Peyer's patch (tissue), 4 donors: ENCODE data around the gene FAM83G. TPM values are rescaled to one million over a fixed set of nuclear protein-coding genes. Genes with fewer than 3 reads are reported as not detected.

ENCODE experiments used
- DNase-seq, 3 donors: peaks; one replicate each; pipeline ENCODE4 v3.0.0-alpha.2; 2017 to 2019
- H3K27ac ChIP-seq, 4 donors: fragments of 200-600 bp; sonication (generic); one replicate each; pipeline ENCODE4 v1.5.1; 2016 to 2019
- H3K27me3 ChIP-seq, 2 donors: fragments of 200-600 bp; sonication (generic); one replicate each; pipeline ENCODE4 v1.5.1; 2019
- H3K36me3 ChIP-seq, 3 donors: fragments of 200-600 bp; sonication (generic); one replicate each; pipeline ENCODE4 v1.5.1; 2016 to 2019
- H3K4me1 ChIP-seq, 4 donors: fragments of 200-600 bp; sonication (generic); one replicate each; pipeline ENCODE4 v1.5.1; 2016 to 2019
- H3K4me3 ChIP-seq, 4 donors: fragments of 200-600 bp; sonication (generic); 1 replicate in 3 of 4; 2 replicates in 1 of 4; pipeline ENCODE4 v1.5.1; 2016 to 2019; ENCODE audit warnings: mild to moderate bottlenecking in 1 of 4
- H3K9me3 ChIP-seq, 4 donors: fragments of 200-600 bp; sonication (generic); one replicate each; pipeline ENCODE4 v1.5.1; 2016 to 2019; ENCODE audit warnings: mild to moderate bottlenecking in 1 of 4
- POLR2A ChIP-seq, 2 donors: fragments of 450-650 bp; IDR thresholded peaks; one replicate each; pipeline ENCODE4 v1.5.1; 2017; ENCODE audit warnings: antibody characterized with exemption in 2 of 2, mild to moderate bottlenecking in 2 of 2, moderate library complexity in 2 of 2
- total RNA-seq, 4 donors: library from RNA; depleted of rRNA; stranded (reverse); fragments of >200 nt; gene quantifications; one replicate each; pipeline ENCODE4 v1.1.0, GENCODE V29; 2016
- TF ChIP-seq, protein P1 (sequence below), 6 experiments: fragments of 450-650 bp in 4 of 6; fragments of 200-600 bp in 2 of 6; sonication (generic) in 1 of 6; IDR thresholded peaks; one replicate each; pipeline ENCODE4 v1.5.1; 2017 to 2019; ENCODE audit warnings: antibody characterized with exemption in 6 of 6, mild to moderate bottlenecking in 3 of 6, moderate library complexity in 1 of 6

Gene FAM83G
- total RNA-seq, 4 donors from 2014 or later = 9.9 to 48.4 (median 37.4) TPM

GRCh38 chr17:18981642-18982424 lies 22.7 kb downstream of the FAM83G start:
- TF ChIP-seq, protein P1, sequence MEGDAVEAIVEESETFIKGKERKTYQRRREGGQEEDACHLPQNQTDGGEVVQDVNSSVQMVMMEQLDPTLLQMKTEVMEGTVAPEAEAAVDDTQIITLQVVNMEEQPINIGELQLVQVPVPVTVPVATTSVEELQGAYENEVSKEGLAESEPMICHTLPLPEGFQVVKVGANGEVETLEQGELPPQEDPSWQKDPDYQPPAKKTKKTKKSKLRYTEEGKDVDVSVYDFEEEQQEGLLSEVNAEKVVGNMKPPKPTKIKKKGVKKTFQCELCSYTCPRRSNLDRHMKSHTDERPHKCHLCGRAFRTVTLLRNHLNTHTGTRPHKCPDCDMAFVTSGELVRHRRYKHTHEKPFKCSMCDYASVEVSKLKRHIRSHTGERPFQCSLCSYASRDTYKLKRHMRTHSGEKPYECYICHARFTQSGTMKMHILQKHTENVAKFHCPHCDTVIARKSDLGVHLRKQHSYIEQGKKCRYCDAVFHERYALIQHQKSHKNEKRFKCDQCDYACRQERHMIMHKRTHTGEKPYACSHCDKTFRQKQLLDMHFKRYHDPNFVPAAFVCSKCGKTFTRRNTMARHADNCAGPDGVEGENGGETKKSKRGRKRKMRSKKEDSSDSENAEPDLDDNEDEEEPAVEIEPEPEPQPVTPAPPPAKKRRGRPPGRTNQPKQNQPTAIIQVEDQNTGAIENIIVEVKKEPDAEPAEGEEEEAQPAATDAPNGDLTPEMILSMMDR (IDR thresholded peaks at IDR 0.05) = no peak
- peak in 1 of 2 donors; percentile 48 for TF ChIP-seq POLR2A (IDR thresholded peaks at IDR 0.05)
- peaks cover 0 to 30% (median 2%) of the 10 kb centered on the region in 4 donors for H3K4me1 ChIP-seq
- H3K27me3 ChIP-seq = no peaks in the 10 kb centered on the region
- H3K9me3 ChIP-seq = no peaks in the 10 kb centered on the region
- DNase-seq = peak in 2 of 3 donors; percentile 91 to 94
- no peak overlapping the region for H3K4me3 ChIP-seq
- H3K36me3 ChIP-seq = peaks cover 0 to 43% (median 0%) of the 10 kb centered on the region in 3 donors
- H3K27ac ChIP-seq = peak overlapping the region in 3 of 4 donors; percentile 75 to 97 (median 95)

DNA sequence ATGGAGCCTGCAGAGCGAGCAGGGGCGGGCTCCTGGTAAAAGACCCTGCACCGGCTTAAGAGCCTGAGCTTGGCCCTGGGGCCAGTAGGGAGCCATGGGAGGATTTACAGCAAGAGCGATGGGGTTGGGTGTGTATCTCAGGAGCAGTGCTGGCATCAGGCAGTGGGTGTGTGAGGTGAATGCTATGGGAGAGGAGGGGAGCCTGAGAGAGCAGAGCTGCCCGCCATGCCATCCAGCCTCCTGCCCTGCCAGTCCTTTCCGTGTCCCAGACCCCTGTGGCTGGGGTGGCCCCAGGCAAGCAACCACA lies 23.3 kb downstream of the FAM83G start:
- no peak for TF ChIP-seq POLR2A (IDR thresholded peaks at IDR 0.05)
- TF ChIP-seq, protein P1 (IDR thresholded peaks at IDR 0.05) = no peak
- peak overlapping the region in 3 of 4 donors; percentile 55 to 97 (median 95) for H3K27ac ChIP-seq
- no peak for DNase-seq
- H3K4me1 ChIP-seq = peaks cover 0 to 30% (median 2%) of the 10 kb centered on the region in 4 donors
- H3K27me3 ChIP-seq = no peaks in the 10 kb centered on the region
- no peak overlapping the region for H3K4me3 ChIP-seq
- H3K36me3 ChIP-seq = peaks cover 0 to 43% (median 0%) of the 10 kb centered on the region in 3 donors
- no peaks in the 10 kb centered on the region for H3K9me3 ChIP-seq

DNA sequence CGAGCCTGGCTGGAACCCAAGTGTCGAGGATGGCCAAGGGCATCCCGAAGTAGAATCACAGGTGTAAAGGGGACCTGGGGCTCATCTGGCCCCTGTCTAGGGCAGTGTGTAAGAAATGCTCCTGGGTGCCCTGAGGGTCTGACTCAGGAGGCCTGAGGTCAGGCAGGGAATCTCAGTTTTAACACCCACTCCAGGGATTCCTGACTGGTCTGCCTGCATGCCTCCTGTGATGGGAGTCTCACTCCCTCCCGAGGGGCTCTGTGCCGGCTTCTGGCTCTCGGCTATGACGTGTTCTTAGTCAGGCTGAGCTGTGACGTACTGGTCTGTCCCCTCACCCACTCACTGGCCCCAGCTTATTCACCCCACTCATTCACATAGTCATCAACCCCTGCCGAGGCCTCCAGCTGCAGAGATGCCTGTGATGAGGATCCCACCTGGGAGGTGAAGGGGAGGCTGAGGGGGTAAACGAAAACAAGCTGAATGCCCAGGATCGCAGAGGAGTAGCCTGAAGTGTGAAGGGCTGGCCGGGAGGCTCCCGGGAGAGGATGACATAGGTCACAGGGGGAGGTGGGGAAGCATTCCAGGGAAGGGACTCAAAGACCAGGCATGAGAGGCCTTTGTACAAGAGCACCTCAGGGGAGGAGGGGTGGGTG lies 23.8 kb downstream of the FAM83G start:
- H3K4me3 ChIP-seq = no peak overlapping the region
- H3K4me1 ChIP-seq = peaks cover 0 to 30% (median 2%) of the 10 kb centered on the region in 4 donors
- no peaks in the 10 kb centered on the region for H3K9me3 ChIP-seq
- H3K27me3 ChIP-seq = no peaks in the 10 kb centered on the region
- peaks cover 0 to 45% (median 0%) of the 10 kb centered on the region in 3 donors for H3K36me3 ChIP-seq
- peak overlapping the region in 3 of 4 donors; percentile 55 to 97 (median 95) for H3K27ac ChIP-seq
- TF ChIP-seq, protein P1 (IDR thresholded peaks at IDR 0.05) = no peak
- no peak for DNase-seq

DNA sequence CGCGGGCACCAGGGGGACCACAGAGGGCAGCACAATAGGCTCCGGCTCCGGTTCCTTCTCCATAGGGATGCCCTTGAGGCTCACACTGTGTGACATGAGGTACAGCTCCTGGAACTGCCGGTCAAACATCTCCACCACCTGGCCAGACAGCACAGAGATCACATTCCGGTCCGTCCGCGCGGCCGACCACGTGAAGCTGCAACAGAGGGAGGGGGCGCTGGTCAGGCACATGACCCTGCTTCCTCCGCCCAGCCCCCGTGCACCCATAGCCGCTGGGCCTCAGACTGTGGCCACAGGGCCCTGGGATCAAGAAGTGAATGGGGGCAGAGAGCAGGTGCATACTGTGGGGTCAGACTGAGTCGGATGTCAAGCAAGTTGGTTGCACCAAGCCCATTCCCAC lies 25.9 kb downstream of the FAM83G start:
- Histone ChIP-seq H3K27me3 (no peaks in the 10 kb centered on the region), H3K27ac (no peak overlapping the region), H3K4me3 (no peak overlapping the region), H3K4me1 (peaks cover 0 to 30% (median 2%) of the 10 kb centered on the region in 4 donors), H3K9me3 (no peaks in the 10 kb centered on the region), H3K36me3 (peaks cover 0 to 35% (median 0%) of the 10 kb centered on the region in 3 donors)
- no peak for DNase-seq
- TF ChIP-seq POLR2A (IDR thresholded peaks at IDR 0.05) = no peak
- TF ChIP-seq, protein P1 (IDR thresholded peaks at IDR 0.05) = no peak

DNA sequence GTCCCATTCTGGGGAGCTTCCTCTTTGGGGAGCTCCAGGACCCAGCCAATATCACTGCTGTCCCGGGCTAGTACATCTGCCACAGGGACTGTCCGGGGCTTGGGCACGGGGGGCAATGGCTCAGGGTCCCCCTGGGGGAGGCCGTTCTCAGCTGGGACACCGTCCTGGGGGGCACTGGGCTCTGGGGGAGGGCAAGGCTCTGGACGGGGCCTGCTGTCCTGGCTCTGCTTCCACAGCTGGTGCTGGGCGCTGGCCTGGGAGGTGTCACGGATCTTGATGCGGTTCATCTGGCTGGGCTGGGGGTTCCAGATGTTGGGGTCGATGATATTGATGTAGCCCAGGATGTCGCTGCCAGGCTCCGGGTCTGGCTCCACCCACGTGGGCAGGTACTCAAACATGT lies 26.5 kb downstream of the FAM83G start:
- Histone ChIP-seq H3K27ac (no peak overlapping the region), H3K9me3 (no peaks in the 10 kb centered on the region), H3K27me3 (no peaks in the 10 kb centered on the region), H3K4me3 (no peak overlapping the region), H3K36me3 (peaks cover 0 to 35% (median 0%) of the 10 kb centered on the region in 3 donors), H3K4me1 (peaks cover 0 to 26% (median 2%) of the 10 kb centered on the region in 4 donors)
- no peak for DNase-seq
- TF ChIP-seq, protein P1 (IDR thresholded peaks at IDR 0.05) = no peak
- no peak for TF ChIP-seq POLR2A (IDR thresholded peaks at IDR 0.05)
